ENCODE measurements around the gene PGAM2. TPM values are rescaled to one million over a fixed set of nuclear protein-coding genes. Genes with fewer than 3 reads are reported as not detected.
A peak's percentile ranks its signal among the peaks of the same experiment; 100 is the strongest.
"Not testable (repeated sequence)": the region's sequence is repeated elsewhere in the genome, so short reads cannot be mapped to it uniquely, and the experiment has no call there.

The PGAM2 gene
- total and polyA plus RNA-seq, 5 donors from 2014 or later: 1.1 TPM; not detected in 4

DNA sequence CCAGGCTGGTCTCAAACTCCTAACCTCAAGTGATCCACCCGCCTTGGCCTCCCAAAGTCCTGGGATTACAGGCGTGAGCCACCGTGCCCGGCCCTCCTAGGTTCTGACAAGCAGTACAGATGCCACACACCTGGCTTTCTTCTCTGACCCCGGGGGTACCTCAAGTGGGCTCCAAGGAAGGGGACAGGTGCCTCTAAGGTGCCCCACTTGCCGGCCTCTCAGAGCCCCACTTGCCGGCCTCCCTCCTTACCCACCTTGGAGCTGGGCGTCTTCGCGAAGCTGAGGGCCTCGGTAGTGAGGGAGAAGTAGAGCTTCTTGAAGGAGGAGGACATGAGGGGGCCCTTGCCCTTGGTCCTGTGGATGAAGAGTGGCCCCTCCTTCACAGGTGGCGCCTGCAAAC, 26.8 kb downstream of the PGAM2 start:
- H3K27ac ChIP-seq (ENCODE audit: insufficient read depth, low read length, poor library complexity, severe bottlenecking); H3K36me3 Mint-ChIP-seq; H3K9me3 ChIP-seq (ENCODE audit: control insufficient read depth in 2 of 2, low read length in 2 of 2); H3K9me3 Mint-ChIP-seq; DNase-seq; H3K4me1 ChIP-seq (ENCODE audit: control insufficient read depth, insufficient read depth, low read length, poor library complexity, severe bottlenecking); H3K4me3 ChIP-seq (ENCODE audit: low read depth, low read length); H3K27me3 ChIP-seq (ENCODE audit: control insufficient read depth, insufficient read depth, low read length); H3K36me3 ChIP-seq (ENCODE audit: control insufficient read depth, insufficient read depth, low read length); H3K4me3 Mint-ChIP-seq; ATAC-seq (ENCODE audit: low read depth in 2 of 2); H3K27me3 Mint-ChIP-seq: not testable (repeated sequence)
- Mint-ChIP-seq H3K4me1 (peaks cover 0 to 17% (median 4%) of the 10 kb centered on the region in 4 donors), H3K27ac (peak overlapping the region in 1 of 3 donors; percentile 94)

DNA sequence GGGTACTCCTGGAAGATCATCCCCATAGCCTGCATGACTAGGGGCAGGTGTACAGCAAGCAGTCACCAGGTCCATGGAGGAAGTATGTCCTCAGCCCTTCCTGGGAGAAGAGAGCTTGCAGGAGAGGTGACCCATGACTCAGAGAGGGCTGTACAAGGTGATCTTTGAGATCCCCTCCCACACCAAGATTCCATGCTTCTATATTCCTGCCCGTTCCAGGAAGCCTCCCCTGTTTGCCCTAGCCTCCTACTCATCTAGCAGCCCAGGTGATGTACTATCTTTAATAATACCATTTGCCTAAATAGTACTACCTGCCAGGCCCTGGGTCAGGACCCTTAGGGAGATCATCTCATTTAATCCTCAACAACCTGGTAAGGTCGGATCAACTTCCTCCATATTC, 27.4 kb downstream of the PGAM2 start:
- H3K36me3 ChIP-seq (ENCODE audit: control insufficient read depth, insufficient read depth, low read length); H3K36me3 Mint-ChIP-seq; H3K27ac ChIP-seq (ENCODE audit: insufficient read depth, low read length, poor library complexity, severe bottlenecking); H3K27me3 Mint-ChIP-seq; DNase-seq; H3K4me1 ChIP-seq (ENCODE audit: control insufficient read depth, insufficient read depth, low read length, poor library complexity, severe bottlenecking); H3K27me3 ChIP-seq (ENCODE audit: control insufficient read depth, insufficient read depth, low read length); ATAC-seq (ENCODE audit: low read depth in 2 of 2); H3K9me3 ChIP-seq (ENCODE audit: control insufficient read depth in 2 of 2, low read length in 2 of 2); H3K9me3 Mint-ChIP-seq; H3K4me3 ChIP-seq (ENCODE audit: low read depth, low read length): not testable (repeated sequence)
- Mint-ChIP-seq H3K4me1 (peaks cover 0 to 16% (median 4%) of the 10 kb centered on the region in 4 donors), H3K4me3 (peak overlapping the region; percentile 43 to 76 (median 57)), H3K27ac (peak overlapping the region in 1 of 3 donors; percentile 87)

DNA sequence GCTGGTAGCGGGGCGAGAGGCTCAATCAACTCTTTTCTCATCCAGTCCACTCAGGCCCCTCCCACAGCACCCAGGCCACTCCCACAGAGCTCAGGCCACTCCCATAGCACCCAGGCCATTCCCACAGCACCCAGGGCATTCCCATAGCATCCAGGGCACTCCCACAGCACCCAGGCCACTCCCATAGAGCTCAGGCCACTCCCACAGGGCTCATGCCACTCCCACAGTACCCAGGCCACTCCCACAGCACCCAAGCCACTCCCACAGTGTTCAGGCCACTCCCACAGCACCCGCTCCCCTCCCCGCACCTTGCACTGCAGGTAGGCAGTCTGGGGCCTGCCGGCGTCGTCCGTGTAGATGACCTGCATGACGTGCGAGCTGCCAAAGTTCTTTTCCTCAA, 29.0 kb downstream of the PGAM2 start:
- H3K4me3 ChIP-seq (ENCODE audit: low read depth, low read length); H3K27me3 ChIP-seq (ENCODE audit: control insufficient read depth, insufficient read depth, low read length); ATAC-seq (ENCODE audit: low read depth in 2 of 2); H3K36me3 ChIP-seq (ENCODE audit: control insufficient read depth, insufficient read depth, low read length); H3K4me1 ChIP-seq (ENCODE audit: control insufficient read depth, insufficient read depth, low read length, poor library complexity, severe bottlenecking); H3K4me1 Mint-ChIP-seq; H3K9me3 Mint-ChIP-seq; H3K36me3 Mint-ChIP-seq; H3K27me3 Mint-ChIP-seq; H3K27ac ChIP-seq (ENCODE audit: insufficient read depth, low read length, poor library complexity, severe bottlenecking); H3K9me3 ChIP-seq (ENCODE audit: control insufficient read depth in 2 of 2, low read length in 2 of 2): not testable (repeated sequence)
- Mint-ChIP-seq H3K4me3 (peak overlapping the region in 1 of 4 donors; percentile 32), H3K27ac (peak overlapping the region in 1 of 3 donors; percentile 66)
- DNase-seq: peak in 2 of 3 donors; percentile 27 to 32

DNA sequence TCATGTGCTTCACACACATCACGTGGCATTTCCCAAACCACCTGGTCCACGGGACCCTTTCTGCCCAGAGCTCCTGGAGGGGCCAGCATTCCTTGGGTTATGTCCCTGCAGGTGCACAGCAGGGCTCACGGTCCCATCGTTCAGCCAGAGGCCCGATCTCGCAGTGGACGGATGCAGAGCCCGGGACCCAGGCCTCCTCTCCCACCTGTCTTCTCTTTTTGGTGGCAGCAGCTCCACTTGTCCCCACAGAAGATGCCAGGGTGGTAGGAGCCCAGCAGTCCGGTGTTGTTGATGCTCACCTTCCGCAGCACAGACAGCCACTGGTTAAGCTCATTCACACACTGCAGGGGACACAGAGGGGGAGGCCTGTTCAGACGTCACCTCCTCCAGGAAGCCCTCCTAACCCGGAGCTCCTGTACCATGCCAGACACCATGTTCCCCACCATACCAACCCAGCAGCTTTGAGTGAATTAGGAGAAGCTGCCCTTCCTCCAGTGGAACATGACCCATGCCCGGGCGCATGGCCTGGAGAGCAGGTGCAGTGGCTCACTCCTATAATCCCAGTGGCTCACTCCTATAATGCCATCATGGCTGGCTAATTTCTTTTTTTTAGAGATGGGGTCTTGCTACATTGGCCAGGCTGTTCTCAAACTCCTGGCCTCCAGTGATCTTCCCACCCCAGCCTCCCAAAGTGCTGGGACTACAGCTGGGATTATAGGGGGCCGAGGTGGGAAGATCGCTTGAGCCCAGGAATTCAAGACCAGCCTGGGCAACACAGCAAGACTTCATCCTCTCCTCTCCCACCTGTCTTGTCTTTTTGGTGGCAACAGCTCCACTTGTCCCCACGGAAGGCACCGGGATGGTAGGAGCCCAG, 31.2 kb downstream of the PGAM2 start:
- H3K36me3 ChIP-seq (ENCODE audit: control insufficient read depth, insufficient read depth, low read length); H3K4me3 Mint-ChIP-seq; H3K27ac ChIP-seq (ENCODE audit: insufficient read depth, low read length, poor library complexity, severe bottlenecking); H3K9me3 ChIP-seq (ENCODE audit: control insufficient read depth in 2 of 2, low read length in 2 of 2); H3K27me3 ChIP-seq (ENCODE audit: control insufficient read depth, insufficient read depth, low read length); H3K36me3 Mint-ChIP-seq; H3K27me3 Mint-ChIP-seq; H3K4me1 ChIP-seq (ENCODE audit: control insufficient read depth, insufficient read depth, low read length, poor library complexity, severe bottlenecking); H3K4me1 Mint-ChIP-seq; ATAC-seq (ENCODE audit: low read depth in 2 of 2); DNase-seq; H3K27ac Mint-ChIP-seq; H3K4me3 ChIP-seq (ENCODE audit: low read depth, low read length); H3K9me3 Mint-ChIP-seq: not testable (repeated sequence)

DNA sequence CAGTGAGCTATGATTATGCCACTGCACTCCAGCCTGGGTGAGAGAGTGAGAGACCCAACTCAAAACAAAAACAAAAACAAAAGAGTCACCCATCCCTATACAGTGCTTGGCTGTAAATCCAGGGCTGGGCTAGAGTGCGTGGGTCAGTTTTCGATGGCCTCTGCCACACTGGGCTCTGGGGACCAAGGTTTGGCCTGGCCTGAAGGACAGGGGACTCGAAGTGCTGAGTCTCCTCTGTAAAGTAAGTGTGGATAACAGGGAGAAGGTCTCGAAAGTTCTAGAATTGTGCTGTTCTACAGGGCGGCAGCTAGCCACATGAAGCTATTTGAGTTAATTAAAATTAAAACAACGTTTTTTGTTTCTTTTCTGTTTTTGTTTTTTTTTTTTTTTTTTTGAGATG, 33.3 kb downstream of the PGAM2 start:
- ATAC-seq (ENCODE audit: low read depth in 2 of 2); H3K4me1 Mint-ChIP-seq: not testable (repeated sequence)

DNA sequence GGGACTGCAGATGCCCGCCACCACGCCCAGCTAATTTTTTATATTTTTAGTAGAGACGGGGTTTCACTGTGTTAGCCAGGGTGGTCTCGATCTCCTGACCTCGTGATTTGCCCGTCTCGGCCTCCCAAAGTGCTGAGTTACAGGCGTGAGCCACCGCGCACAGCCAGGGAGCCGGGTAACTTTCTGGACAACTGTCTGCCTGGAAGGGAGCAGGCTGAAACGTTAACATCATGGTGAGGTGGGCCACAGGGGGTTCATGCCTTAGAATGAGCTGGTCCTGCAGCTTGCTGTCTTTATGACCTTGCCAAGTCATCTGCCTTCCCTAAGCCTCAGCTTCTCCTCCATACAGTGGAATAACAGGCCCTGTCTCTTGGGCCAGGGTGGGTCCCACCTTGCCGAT, 34.0 kb downstream of the PGAM2 start:
- H3K4me1 Mint-ChIP-seq; H3K36me3 Mint-ChIP-seq; H3K4me3 Mint-ChIP-seq; H3K27ac Mint-ChIP-seq; H3K27me3 ChIP-seq (ENCODE audit: control insufficient read depth, insufficient read depth, low read length); H3K27ac ChIP-seq (ENCODE audit: insufficient read depth, low read length, poor library complexity, severe bottlenecking); ATAC-seq (ENCODE audit: low read depth in 2 of 2); DNase-seq; H3K4me1 ChIP-seq (ENCODE audit: control insufficient read depth, insufficient read depth, low read length, poor library complexity, severe bottlenecking); H3K4me3 ChIP-seq (ENCODE audit: low read depth, low read length); H3K36me3 ChIP-seq (ENCODE audit: control insufficient read depth, insufficient read depth, low read length); H3K27me3 Mint-ChIP-seq; H3K9me3 ChIP-seq (ENCODE audit: control insufficient read depth in 2 of 2, low read length in 2 of 2); H3K9me3 Mint-ChIP-seq: not testable (repeated sequence)

More for the DNA sequence above, 33.3 kb downstream of the PGAM2 start:
- not testable (repeated sequence) for H3K4me3 Mint-ChIP-seq; DNase-seq; H3K27ac ChIP-seq (ENCODE audit: insufficient read depth, low read length, poor library complexity, severe bottlenecking); H3K4me3 ChIP-seq (ENCODE audit: low read depth, low read length); H3K9me3 ChIP-seq (ENCODE audit: control insufficient read depth in 2 of 2, low read length in 2 of 2); H3K36me3 ChIP-seq (ENCODE audit: control insufficient read depth, insufficient read depth, low read length); H3K36me3 Mint-ChIP-seq; H3K27me3 Mint-ChIP-seq; H3K27ac Mint-ChIP-seq; H3K9me3 Mint-ChIP-seq; H3K4me1 ChIP-seq (ENCODE audit: control insufficient read depth, insufficient read depth, low read length, poor library complexity, severe bottlenecking); H3K27me3 ChIP-seq (ENCODE audit: control insufficient read depth, insufficient read depth, low read length)

DNA sequence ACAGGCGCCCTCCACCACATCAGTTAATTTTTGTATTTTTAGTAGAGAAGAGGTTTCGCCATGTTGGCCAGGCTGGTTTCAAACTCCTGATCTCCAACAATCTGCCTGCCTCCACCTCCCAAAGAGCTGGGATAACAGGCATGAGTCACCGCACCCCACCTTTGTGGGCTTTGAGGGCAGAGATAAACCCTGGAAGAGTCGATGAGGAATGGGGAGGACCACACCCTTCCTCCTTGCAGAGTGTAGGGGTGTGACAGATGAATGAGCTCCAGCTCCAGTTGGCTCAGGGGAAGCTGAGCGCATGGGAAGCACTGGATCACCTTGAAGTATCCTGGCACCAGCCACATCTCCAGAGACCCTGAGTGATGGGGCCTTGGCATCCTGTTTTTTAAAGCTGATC, 35.3 kb downstream of the PGAM2 start:
- ATAC-seq (ENCODE audit: low read depth in 2 of 2); H3K27me3 ChIP-seq (ENCODE audit: control insufficient read depth, insufficient read depth, low read length); H3K4me3 ChIP-seq (ENCODE audit: low read depth, low read length); H3K36me3 ChIP-seq (ENCODE audit: control insufficient read depth, insufficient read depth, low read length); H3K4me1 ChIP-seq (ENCODE audit: control insufficient read depth, insufficient read depth, low read length, poor library complexity, severe bottlenecking); DNase-seq; H3K9me3 Mint-ChIP-seq; H3K4me3 Mint-ChIP-seq; H3K4me1 Mint-ChIP-seq; H3K27me3 Mint-ChIP-seq; H3K27ac ChIP-seq (ENCODE audit: insufficient read depth, low read length, poor library complexity, severe bottlenecking); H3K9me3 ChIP-seq (ENCODE audit: control insufficient read depth in 2 of 2, low read length in 2 of 2); H3K36me3 Mint-ChIP-seq; H3K27ac Mint-ChIP-seq: not testable (repeated sequence)

DNA sequence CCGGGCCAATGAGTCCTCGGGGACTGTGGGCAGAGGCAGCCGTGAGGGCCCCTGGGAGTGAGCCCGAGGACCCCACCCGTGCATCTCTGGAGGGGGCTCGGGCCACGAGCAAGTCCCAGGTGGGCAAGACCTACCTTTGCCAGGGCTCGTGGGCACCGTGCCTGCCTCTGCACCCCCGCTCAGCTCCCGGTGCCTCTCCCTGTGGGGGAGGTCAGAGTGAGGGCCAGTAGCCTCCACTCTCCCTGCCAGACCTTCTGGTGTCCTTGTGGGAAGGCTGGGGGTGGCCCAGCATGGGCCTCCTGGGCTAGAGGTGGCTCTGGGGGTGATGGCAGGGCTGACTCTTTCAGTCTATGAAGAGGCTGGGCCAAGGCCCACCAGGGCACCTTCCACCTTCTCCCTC, 35.9 kb downstream of the PGAM2 start:
- not testable (repeated sequence) for H3K4me1 Mint-ChIP-seq; ATAC-seq (ENCODE audit: low read depth in 2 of 2); H3K4me1 ChIP-seq (ENCODE audit: control insufficient read depth, insufficient read depth, low read length, poor library complexity, severe bottlenecking); H3K27ac Mint-ChIP-seq; H3K27me3 ChIP-seq (ENCODE audit: control insufficient read depth, insufficient read depth, low read length); DNase-seq; H3K27me3 Mint-ChIP-seq; H3K4me3 Mint-ChIP-seq; H3K4me3 ChIP-seq (ENCODE audit: low read depth, low read length); H3K36me3 ChIP-seq (ENCODE audit: control insufficient read depth, insufficient read depth, low read length); H3K9me3 Mint-ChIP-seq; H3K27ac ChIP-seq (ENCODE audit: insufficient read depth, low read length, poor library complexity, severe bottlenecking); H3K9me3 ChIP-seq (ENCODE audit: control insufficient read depth in 2 of 2, low read length in 2 of 2); H3K36me3 Mint-ChIP-seq

Measured in CD4-positive, CD25-positive, alpha-beta regulatory T cell (primary cell).